ENCODE measurements around the gene OTOR. TPM values are rescaled to one million over a fixed set of nuclear protein-coding genes. Genes with fewer than 3 reads are reported as not detected.
A peak's percentile ranks its signal among the peaks of the same experiment; 100 is the strongest.

The OTOR gene
- total RNA-seq, 2 donors from 2014 or later = not detected

DNA sequence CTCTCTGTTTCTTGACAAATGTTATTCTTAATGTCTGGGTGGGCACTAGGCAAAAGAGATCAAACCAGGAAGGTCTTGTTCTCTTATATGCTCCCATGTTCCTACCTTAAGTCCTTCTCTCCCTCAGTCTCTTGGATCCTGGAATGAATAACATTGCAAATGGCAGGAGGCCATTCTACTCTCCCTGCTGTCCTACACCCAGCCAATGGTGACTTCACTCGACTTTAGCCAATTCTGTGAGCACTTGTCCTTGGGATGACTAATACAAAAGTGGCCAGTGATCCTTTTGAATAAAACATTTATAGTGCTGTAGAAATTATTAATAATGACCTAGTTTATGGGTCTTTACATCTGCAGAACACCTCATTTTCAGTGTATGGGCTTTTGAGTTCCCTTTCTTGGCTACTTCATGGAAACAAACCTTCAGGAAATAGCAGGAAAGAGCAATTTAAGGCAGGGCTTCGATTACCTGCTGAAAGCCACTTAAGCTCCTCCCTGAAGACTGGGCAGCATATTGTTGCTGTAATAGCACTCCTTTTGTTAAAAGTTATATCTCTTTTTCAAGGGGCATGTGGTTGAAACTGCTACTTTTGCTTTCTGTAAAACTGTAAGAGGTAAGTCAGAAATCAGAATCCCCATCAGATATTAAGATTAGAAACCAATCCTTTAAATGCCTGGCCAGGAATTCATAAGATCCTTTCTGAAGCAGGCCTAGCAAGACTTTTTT is 10.5 kb downstream of the OTOR start:
- Histone ChIP-seq H3K9me3 (no peaks in the 10 kb centered on the region), H3K36me3 (replicated peaks in 1 of 2; ENCODE audit: insufficient read depth in 1 of 2, low read depth in 2 of 2) (no peaks in the 10 kb centered on the region), H3K27me3 (no peaks in the 10 kb centered on the region), H3K27ac (no peak overlapping the region), H3K4me3 (no peak overlapping the region), H3K4me1 (peaks cover 10% of the 10 kb centered on the region)
- WGBS, 2 donors = 67 to 71% methylated on average over 2 of the region's 2 CpGs
- intact Hi-C loops (cut with DNase I) = loop anchor here (10.0 kb wide), 1 partner anchor 224 kb away; no protein-coding TSS in a partner anchor
- no peak for ATAC-seq
- TF ChIP-seq POLR2A (IDR thresholded peaks at IDR 0.05) = no peak
- TF ChIP-seq, protein P1, sequence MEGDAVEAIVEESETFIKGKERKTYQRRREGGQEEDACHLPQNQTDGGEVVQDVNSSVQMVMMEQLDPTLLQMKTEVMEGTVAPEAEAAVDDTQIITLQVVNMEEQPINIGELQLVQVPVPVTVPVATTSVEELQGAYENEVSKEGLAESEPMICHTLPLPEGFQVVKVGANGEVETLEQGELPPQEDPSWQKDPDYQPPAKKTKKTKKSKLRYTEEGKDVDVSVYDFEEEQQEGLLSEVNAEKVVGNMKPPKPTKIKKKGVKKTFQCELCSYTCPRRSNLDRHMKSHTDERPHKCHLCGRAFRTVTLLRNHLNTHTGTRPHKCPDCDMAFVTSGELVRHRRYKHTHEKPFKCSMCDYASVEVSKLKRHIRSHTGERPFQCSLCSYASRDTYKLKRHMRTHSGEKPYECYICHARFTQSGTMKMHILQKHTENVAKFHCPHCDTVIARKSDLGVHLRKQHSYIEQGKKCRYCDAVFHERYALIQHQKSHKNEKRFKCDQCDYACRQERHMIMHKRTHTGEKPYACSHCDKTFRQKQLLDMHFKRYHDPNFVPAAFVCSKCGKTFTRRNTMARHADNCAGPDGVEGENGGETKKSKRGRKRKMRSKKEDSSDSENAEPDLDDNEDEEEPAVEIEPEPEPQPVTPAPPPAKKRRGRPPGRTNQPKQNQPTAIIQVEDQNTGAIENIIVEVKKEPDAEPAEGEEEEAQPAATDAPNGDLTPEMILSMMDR (IDR thresholded peaks at IDR 0.05) = no peak
- DNase-seq = no peak

DNA sequence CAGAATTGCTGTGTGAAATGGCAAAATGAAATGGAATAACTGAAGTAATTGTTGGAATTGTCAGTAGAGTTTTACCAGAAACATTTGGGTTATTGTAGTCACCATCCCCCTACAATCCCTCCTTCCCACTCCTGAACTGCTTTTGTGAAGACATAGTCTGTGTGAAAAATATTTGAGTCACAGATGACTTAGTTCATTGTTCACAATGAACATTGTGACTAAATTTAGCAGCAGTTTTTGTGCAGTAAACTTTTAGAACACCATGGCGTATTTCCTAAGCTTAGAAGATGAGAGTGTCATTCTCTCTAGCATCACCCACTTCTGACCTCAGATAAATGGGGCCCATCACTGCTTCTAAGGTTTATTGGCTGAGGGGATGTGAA is 11.0 kb downstream of the OTOR start:
- H3K4me1 ChIP-seq = peaks cover 10% of the 10 kb centered on the region
- DNase-seq = no peak
- intact Hi-C loops (cut with DNase I) = loop anchor here (10.0 kb wide), 1 partner anchor 224 kb away; no protein-coding TSS in a partner anchor

DNA sequence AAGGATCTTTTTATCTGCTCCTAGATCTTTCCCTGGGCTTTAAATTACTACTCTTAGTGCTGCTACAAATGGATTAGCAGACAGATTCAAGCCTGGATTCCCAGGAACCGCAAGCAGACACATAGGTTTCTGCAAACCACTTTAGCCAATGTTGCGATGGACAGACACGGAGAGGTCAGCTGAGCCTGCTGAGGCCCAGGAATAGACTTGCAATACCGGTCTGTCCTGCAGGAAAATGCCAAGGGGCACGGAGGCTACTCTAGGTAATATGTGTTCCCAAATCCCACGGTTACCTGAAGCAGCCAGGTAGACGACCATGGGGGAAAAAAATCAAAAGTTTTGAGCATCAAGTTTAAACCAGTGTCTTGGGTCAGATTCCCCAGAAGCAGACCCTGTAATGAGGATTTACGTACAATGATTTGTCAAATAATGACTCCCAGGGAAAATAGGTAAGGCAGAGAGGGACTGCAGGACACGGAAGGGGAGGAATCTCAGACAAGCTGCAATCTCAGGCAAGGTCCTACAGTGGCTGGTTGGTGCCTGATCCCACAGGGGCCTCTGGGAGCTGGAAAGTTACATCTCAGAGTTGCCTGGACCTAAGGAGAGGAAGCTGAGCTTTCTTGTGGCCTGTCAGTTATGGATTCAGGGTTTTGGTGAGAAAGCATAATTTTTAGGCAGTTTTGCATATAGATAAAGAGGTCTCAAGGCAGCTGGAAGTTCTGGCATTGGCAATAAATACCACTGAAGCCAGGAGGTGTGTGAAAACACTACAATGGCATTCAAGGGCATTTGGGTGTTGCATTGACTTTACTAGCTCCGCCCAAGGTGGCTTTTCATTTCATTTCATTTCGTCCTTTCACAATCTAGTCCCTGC is 12.5 kb downstream of the OTOR start:
- H3K27ac ChIP-seq = no peak overlapping the region
- H3K36me3 ChIP-seq (replicated peaks in 1 of 2; ENCODE audit: insufficient read depth in 1 of 2, low read depth in 2 of 2) = no peaks in the 10 kb centered on the region
- intact Hi-C loops (cut with DNase I) = no loop called here
- H3K9me3 ChIP-seq = no peaks in the 10 kb centered on the region
- no peaks in the 10 kb centered on the region for H3K27me3 ChIP-seq
- DNase-seq (peak; percentile 7 to 60 (median 36)), ATAC-seq (peak; percentile 62)
- H3K4me1 ChIP-seq = peaks cover 10% of the 10 kb centered on the region
- 17 to 18% methylated on average over 11 of the region's 11 CpGs for WGBS, 2 donors
- H3K4me3 ChIP-seq = no peak overlapping the region
- TF ChIP-seq, protein P1 (IDR thresholded peaks at IDR 0.05) = peak in 2 of 7 experiments; percentile 12 to 14
- TF ChIP-seq POLR2A (IDR thresholded peaks at IDR 0.05) = no peak

More for the DNA sequence above, 11.0 kb downstream of the OTOR start:
- Histone ChIP-seq H3K36me3 (replicated peaks in 1 of 2; ENCODE audit: insufficient read depth in 1 of 2, low read depth in 2 of 2) (no peaks in the 10 kb centered on the region), H3K27me3 (no peaks in the 10 kb centered on the region), H3K9me3 (no peaks in the 10 kb centered on the region), H3K4me3 (no peak overlapping the region), H3K27ac (no peak overlapping the region)
- no peak for TF ChIP-seq POLR2A (IDR thresholded peaks at IDR 0.05)
- TF ChIP-seq, protein P1 (IDR thresholded peaks at IDR 0.05) = no peak
- ATAC-seq = no peak
- WGBS, 2 donors = 82 to 88% methylated on average over 1 of the region's 1 CpG

DNA sequence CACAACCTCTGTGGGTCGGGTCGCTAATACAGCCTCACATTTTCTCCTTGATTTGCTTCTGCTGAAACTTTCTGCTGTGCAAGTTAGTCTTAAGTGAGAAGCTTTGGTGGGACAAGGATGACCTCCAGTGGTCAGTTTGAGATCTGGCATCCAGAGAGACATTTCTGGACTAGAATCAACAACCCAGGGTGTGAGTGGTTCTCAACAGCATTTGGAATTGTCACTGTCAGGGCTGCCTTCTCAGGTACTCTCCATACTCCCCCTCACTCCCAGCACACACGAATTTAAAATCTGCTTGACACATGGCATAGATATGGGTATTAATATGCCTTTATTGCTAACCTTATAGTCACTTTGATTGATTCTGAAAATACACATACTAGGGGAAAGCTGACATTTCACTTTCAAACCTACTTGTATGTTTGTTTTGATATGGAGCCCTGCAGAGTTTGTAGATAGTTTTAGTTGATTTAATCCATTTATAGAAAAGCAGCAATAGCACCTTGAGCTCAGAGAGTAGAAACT is 13.2 kb downstream of the OTOR start:
- H3K27ac ChIP-seq = no peak overlapping the region
- ATAC-seq = peak; percentile 83
- TF ChIP-seq POLR2A (IDR thresholded peaks at IDR 0.05) = no peak
- TF ChIP-seq, protein P1 (IDR thresholded peaks at IDR 0.05) = peak; percentile 53 to 89 (median 82)

More for the DNA sequence above, 13.2 kb downstream of the OTOR start:
- Histone ChIP-seq H3K27me3 (no peaks in the 10 kb centered on the region), H3K4me1 (peaks cover 10% of the 10 kb centered on the region), H3K36me3 (replicated peaks in 1 of 2; ENCODE audit: insufficient read depth in 1 of 2, low read depth in 2 of 2) (no peaks in the 10 kb centered on the region), H3K4me3 (no peak overlapping the region), H3K9me3 (no peaks in the 10 kb centered on the region)
- intact Hi-C loops (cut with DNase I) = no loop called here
- WGBS, 2 donors = 0% methylated on average over 3 of the region's 3 CpGs
- DNase-seq = peak; percentile 57 to 62 (median 60)

Measured in body of pancreas (tissue), 4 donors.